Glutamatergic neuron (in vitro differentiated cells): Measurements from ENCODE around the gene CNIH3. TPM values are rescaled to one million over a fixed set of nuclear protein-coding genes. Genes with fewer than 3 reads are reported as not detected.

Source experiments
- total RNA-seq: library from RNA; stranded (reverse); fragmentation: NEBNext Ultra II Directional; extraction: Animal tissue kit (Norgen Biotek cat#: 25700); gene quantifications from one replicate; pipeline ENCODE4 v1.2.1, GENCODE V29; 2021; ENCODE audit not compliant: unreplicated experiment

The CNIH3 gene
- total RNA-seq, 1 donor from 2014 or later, result 4.4 TPM

Other genes starting within 250 kb of the CNIH3 start
- gene WDR26, start 181.5 kb upstream of the CNIH3 start, total RNA-seq, result 110 TPM